GM18867 (cell line): ENCODE data around the gene OAS1.
"Not testable (repeated sequence)": the region's sequence is repeated elsewhere in the genome, so short reads cannot be mapped to it uniquely, and the experiment has no call there.

Source experiments
- ATAC-seq: cut with Tn5 transposase; IDR thresholded peaks from one replicate; pipeline ENCODE4 v1.9.1; 2021; ENCODE audit warnings: mild to moderate bottlenecking, moderate library complexity; ENCODE audit not compliant: unreplicated experiment

Gene OAS1

GRCh38 chr12:112898380-112898779 lies 8.4 kb upstream of the OAS1 start:
- no peak for ATAC-seq

GRCh38 chr12:112900298-112901145 lies 6.2 kb upstream of the OAS1 start:
- ATAC-seq, result no peak

GRCh38 chr12:112901271-112901670 lies 5.5 kb upstream of the OAS1 start:
- ATAC-seq, result no peak

GRCh38 chr12:112904571-112904970 lies 2.2 kb upstream of the OAS1 start:
- ATAC-seq, result no peak

GRCh38 chr12:112905451-112906089 lies 1.2 kb upstream of the OAS1 start:
- no peak for ATAC-seq

GRCh38 chr12:112907415-112908157 lies 824 bp downstream of the OAS1 start:
- ATAC-seq, result peak; percentile 58

- ATAC-seq, result no peak
Measured at GRCh38 chr12:112908548-112908947, 1.8 kb downstream of the OAS1 start.

GRCh38 chr12:112909693-112910092 lies 2.9 kb downstream of the OAS1 start:
- ATAC-seq, result no peak

- ATAC-seq, result no peak
Measured at GRCh38 chr12:112913038-112913688, 6.4 kb downstream of the OAS1 start.

- not testable (repeated sequence) for ATAC-seq
Measured at GRCh38 chr12:112913888-112914287, 7.1 kb downstream of the OAS1 start.

- ATAC-seq, result no peak
Measured at GRCh38 chr12:112916270-112916669, 9.5 kb downstream of the OAS1 start.

GRCh38 chr12:112919121-112919520 lies 12.4 kb downstream of the OAS1 start:
- no peak for ATAC-seq

- ATAC-seq, result peak; percentile 76
Measured at GRCh38 chr12:112924986-112925385, 18.2 kb downstream of the OAS1 start.

GRCh38 chr12:112926416-112927033 lies 19.8 kb downstream of the OAS1 start:
- ATAC-seq, result not testable (repeated sequence)

GRCh38 chr12:112927475-112927874 lies 20.7 kb downstream of the OAS1 start:
- ATAC-seq, result no peak

GRCh38 chr12:112927925-112928324 lies 21.2 kb downstream of the OAS1 start:
- ATAC-seq, result no peak

GRCh38 chr12:112928978-112929377 lies 22.2 kb downstream of the OAS1 start:
- no peak for ATAC-seq

- no peak for ATAC-seq
Measured at GRCh38 chr12:112929715-112930114, 23.0 kb downstream of the OAS1 start.

GRCh38 chr12:112930350-112930749 lies 23.6 kb downstream of the OAS1 start:
- no peak for ATAC-seq

GRCh38 chr12:112932485-112933128 lies 25.8 kb downstream of the OAS1 start:
- ATAC-seq, result no peak
